ENCODE data around the gene ATP4A.

DNA sequence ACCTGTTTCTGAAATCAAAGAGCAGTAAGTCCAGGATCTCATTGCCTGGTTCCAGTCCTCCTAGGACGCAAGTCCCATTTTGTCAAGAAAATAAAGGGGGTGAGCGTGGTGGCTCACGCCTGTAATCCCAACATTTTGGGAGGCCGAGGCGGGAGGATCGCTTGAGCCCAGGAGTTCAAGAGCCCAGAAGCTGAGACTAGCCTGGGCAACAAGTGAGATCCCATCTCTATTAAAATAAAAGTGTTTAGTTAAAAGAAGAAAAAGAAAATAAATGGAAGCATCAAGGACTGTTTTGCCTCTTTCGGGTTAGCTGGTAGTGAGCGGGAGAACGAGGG, 48.7 kb upstream of the ATP4A start:
- TF ChIP-seq, protein P1, sequence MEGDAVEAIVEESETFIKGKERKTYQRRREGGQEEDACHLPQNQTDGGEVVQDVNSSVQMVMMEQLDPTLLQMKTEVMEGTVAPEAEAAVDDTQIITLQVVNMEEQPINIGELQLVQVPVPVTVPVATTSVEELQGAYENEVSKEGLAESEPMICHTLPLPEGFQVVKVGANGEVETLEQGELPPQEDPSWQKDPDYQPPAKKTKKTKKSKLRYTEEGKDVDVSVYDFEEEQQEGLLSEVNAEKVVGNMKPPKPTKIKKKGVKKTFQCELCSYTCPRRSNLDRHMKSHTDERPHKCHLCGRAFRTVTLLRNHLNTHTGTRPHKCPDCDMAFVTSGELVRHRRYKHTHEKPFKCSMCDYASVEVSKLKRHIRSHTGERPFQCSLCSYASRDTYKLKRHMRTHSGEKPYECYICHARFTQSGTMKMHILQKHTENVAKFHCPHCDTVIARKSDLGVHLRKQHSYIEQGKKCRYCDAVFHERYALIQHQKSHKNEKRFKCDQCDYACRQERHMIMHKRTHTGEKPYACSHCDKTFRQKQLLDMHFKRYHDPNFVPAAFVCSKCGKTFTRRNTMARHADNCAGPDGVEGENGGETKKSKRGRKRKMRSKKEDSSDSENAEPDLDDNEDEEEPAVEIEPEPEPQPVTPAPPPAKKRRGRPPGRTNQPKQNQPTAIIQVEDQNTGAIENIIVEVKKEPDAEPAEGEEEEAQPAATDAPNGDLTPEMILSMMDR (IDR thresholded peaks at IDR 0.05) = no peak
- no peak for TF ChIP-seq EZH2 (IDR thresholded peaks at IDR 0.05; ENCODE audit: borderline replicate concordance, insufficient read depth, low read depth, low read length, poor library complexity, severe bottlenecking)

All from B cell (primary cell).